HG03064 (cell line): ENCODE measurements around the gene SYDE2.
"Not testable (repeated sequence)": the region's sequence is repeated elsewhere in the genome, so short reads cannot be mapped to it uniquely, and the experiment has no call there.

ENCODE experiments used
- ATAC-seq: cut with Tn5 transposase; IDR thresholded peaks from one replicate; pipeline ENCODE4 v1.9.1; 2021; ENCODE audit warnings: low read depth; ENCODE audit not compliant: unreplicated experiment

The SYDE2 gene

GRCh38 chr1:85178396-85178795 is 22.4 kb downstream of the SYDE2 start:
- ATAC-seq = no peak

GRCh38 chr1:85174503-85174902 is 26.3 kb downstream of the SYDE2 start:
- ATAC-seq = no peak

- no peak for ATAC-seq
Measured at GRCh38 chr1:85172684-85173337, 28.0 kb downstream of the SYDE2 start.

GRCh38 chr1:85171721-85172120 is 29.1 kb downstream of the SYDE2 start:
- no peak for ATAC-seq

- no peak for ATAC-seq
Measured at GRCh38 chr1:85168884-85169283, 31.9 kb downstream of the SYDE2 start.

GRCh38 chr1:85166351-85166750 is 34.5 kb downstream of the SYDE2 start:
- ATAC-seq = no peak

GRCh38 chr1:85158910-85159309 is 41.9 kb downstream of the SYDE2 start:
- no peak for ATAC-seq

- ATAC-seq = no peak
Measured at GRCh38 chr1:85157436-85157835, 43.4 kb downstream of the SYDE2 start.

GRCh38 chr1:85153149-85153891 is 47.5 kb downstream of the SYDE2 start:
- no peak for ATAC-seq

GRCh38 chr1:85151446-85151845 is 49.4 kb downstream of the SYDE2 start:
- no peak for ATAC-seq

- no peak for ATAC-seq
Measured at GRCh38 chr1:85149805-85150204, 51.0 kb downstream of the SYDE2 start.

- ATAC-seq = peak; percentile 94
Measured at GRCh38 chr1:85148524-85149250, 52.1 kb downstream of the SYDE2 start.

- ATAC-seq = no peak
Measured at GRCh38 chr1:85146972-85147359, 53.9 kb downstream of the SYDE2 start.

GRCh38 chr1:85146298-85146971 is 54.4 kb downstream of the SYDE2 start:
- ATAC-seq = not testable (repeated sequence)

- no peak for ATAC-seq
Measured at GRCh38 chr1:85144351-85144750, 56.5 kb downstream of the SYDE2 start.

GRCh38 chr1:85142753-85143152 is 58.1 kb downstream of the SYDE2 start:
- no peak for ATAC-seq

GRCh38 chr1:85138439-85138838 is 62.4 kb downstream of the SYDE2 start:
- ATAC-seq = not testable (repeated sequence)

GRCh38 chr1:85137660-85138059 is 63.2 kb downstream of the SYDE2 start:
- no peak for ATAC-seq

GRCh38 chr1:85135392-85135798 is 65.4 kb downstream of the SYDE2 start:
- ATAC-seq = no peak

- ATAC-seq = no peak
Measured at GRCh38 chr1:85134583-85135391, 66.0 kb downstream of the SYDE2 start.
